PC-9 (cell line): ENCODE data around the gene FCHO2. TPM values are rescaled to one million over a fixed set of nuclear protein-coding genes. Genes with fewer than 3 reads are reported as not detected.
"Not testable (repeated sequence)": the region's sequence is repeated elsewhere in the genome, so short reads cannot be mapped to it uniquely, and the experiment has no call there.

Experiments used
- BruUV-seq: library from RNA; stranded (reverse); fragments of 400-500 nt; replicated peaks from 2 replicates; lab custom pipeline; 2021; lab: Mats Ljungman, UMichigan
- CTCF ChIA-PET: fragments of 300-600 bp; sonication (Branson Sonifier 250); formaldehyde crosslinking; loops from one replicate; lab custom pipeline; 2022; ENCODE audit warnings: antibody characterized with exemption; lab: Charles Lee
- POLR2A ChIA-PET: fragments of 300-600 bp; sonication (Branson Sonifier 250); formaldehyde crosslinking; loops from one replicate; lab custom pipeline; 2022; ENCODE audit warnings: antibody characterized with exemption; ENCODE audit not compliant: unreplicated experiment; lab: Charles Lee
- DNase-seq, 2 experiments: peaks; one replicate each; pipeline versions ENCODE4 v3.0.0 to v3.0.0-alpha.2; 2015 to 2022; ENCODE audit warnings: mixed read lengths in 1 of 2
- H2AFZ ChIP-seq: fragments of 200-600 bp; sonication (generic); 2 replicates; pipeline ENCODE4 v1.8.1; 2017; ENCODE audit warnings: antibody characterized with exemption
- H3F3A ChIP-seq: fragments of 200-600 bp; sonication (generic); 2 replicates; pipeline ENCODE4 v1.8.1; 2017; ENCODE audit warnings: antibody characterized with exemption, mild to moderate bottlenecking, low read depth; ENCODE audit not compliant: insufficient read depth
- H3K27ac ChIP-seq: fragments of 200-600 bp; sonication (generic); 2 replicates; pipeline ENCODE4 v1.6.1; 2016; ENCODE audit warnings: mixed run types
- H3K27me3 ChIP-seq: fragments of 200-600 bp; sonication (generic); 2 replicates; pipeline ENCODE4 v1.6.1; 2016; ENCODE audit warnings: low read depth, mixed run types; ENCODE audit not compliant: insufficient read depth
- H3K36me3 ChIP-seq: fragments of 200-600 bp; sonication (generic); 2 replicates; pipeline ENCODE4 v1.6.1; 2016; ENCODE audit warnings: low read depth, mixed run types
- H3K4me1 ChIP-seq: fragments of 200-600 bp; sonication (generic); replicated peaks from 2 replicates; pipeline ENCODE4 v1.6.1; 2016; ENCODE audit warnings: mixed run types; ENCODE audit not compliant: insufficient read depth
- H3K4me2 ChIP-seq: fragments of 200-600 bp; sonication (generic); 2 replicates; pipeline ENCODE4 v1.6.1; 2017; ENCODE audit warnings: mixed run types
- H3K4me3 ChIP-seq: fragments of 200-600 bp; sonication (generic); 2 replicates; pipeline ENCODE4 v1.6.1; 2016; ENCODE audit warnings: mixed run types
- H3K79me2 ChIP-seq: fragments of 200-600 bp; sonication (generic); 2 replicates; pipeline ENCODE4 v1.6.1; 2017; ENCODE audit warnings: low read depth, mixed run types
- H3K9me2 ChIP-seq: fragments of 200-600 bp; sonication (generic); 2 replicates; pipeline ENCODE4 v1.8.1; 2017; ENCODE audit warnings: mild to moderate bottlenecking; ENCODE audit not compliant: insufficient read depth
- H3K9me3 ChIP-seq: fragments of 200-600 bp; sonication (generic); 2 replicates; pipeline ENCODE4 v1.8.1; 2016; ENCODE audit warnings: low read depth; ENCODE audit not compliant: insufficient read depth
- H4K20me1 ChIP-seq: fragments of 200-600 bp; sonication (generic); 2 replicates; pipeline ENCODE4 v1.8.1; 2017; ENCODE audit not compliant: insufficient read depth
- EZH2 ChIP-seq: fragments of 200-600 bp; sonication (generic); IDR thresholded peaks from 2 replicates; pipeline ENCODE4 v1.8.0; 2017; ENCODE audit warnings: antibody characterized with exemption, low read depth
- intact Hi-C: fragments of 100-400 bp; cut with micrococcal nuclease; formaldehyde crosslinking; loops from one replicate; pipeline ENCODE4 v1.10.0; 2022; ENCODE audit not compliant: unreplicated experiment
- total RNA-seq: library from RNA; stranded (reverse); gene quantifications from 2 replicates; pipeline ENCODE4 v1.2.3, GENCODE V29; 2021
- TF ChIP-seq, protein P1 (sequence below): fragments of 200-600 bp; sonication (generic); conservative IDR thresholded peaks from 2 replicates; pipeline ENCODE4 v1.6.1; 2017; ENCODE audit warnings: mixed run types, antibody characterized with exemption, mild to moderate bottlenecking, moderate library complexity

FCHO2 gene
- total RNA-seq, 1 experiment from 2014 or later, result 26.1 TPM

DNA sequence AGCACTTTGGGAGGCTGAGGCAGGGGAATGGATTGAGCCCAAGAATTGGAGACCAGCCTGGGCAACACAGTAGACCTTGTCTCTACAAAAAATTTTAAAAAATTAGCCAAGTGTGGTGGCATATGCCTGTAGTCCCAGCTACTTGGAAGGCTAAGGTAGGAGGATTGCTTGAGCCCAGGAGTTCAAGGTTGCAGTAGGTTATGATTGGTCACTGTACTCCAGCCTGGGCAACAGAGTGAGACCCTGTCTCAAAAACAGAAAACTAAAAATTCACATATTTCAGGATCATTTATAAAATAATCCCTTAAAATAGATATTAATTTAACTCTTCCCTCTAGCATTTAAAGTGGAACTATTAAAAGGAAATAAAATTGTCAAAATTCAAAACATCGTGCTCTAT lies 3.4 kb downstream of the FCHO2 start:
- peaks cover 74% of the 10 kb centered on the region for H3K79me2 ChIP-seq
- no peaks in the 10 kb centered on the region for H4K20me1 ChIP-seq
- no peaks in the 10 kb centered on the region for H3K9me2 ChIP-seq
- no peak for DNase-seq
- H3F3A ChIP-seq, result peaks cover 25% of the 10 kb centered on the region
- no peak for TF ChIP-seq EZH2
- TF ChIP-seq, protein P1, sequence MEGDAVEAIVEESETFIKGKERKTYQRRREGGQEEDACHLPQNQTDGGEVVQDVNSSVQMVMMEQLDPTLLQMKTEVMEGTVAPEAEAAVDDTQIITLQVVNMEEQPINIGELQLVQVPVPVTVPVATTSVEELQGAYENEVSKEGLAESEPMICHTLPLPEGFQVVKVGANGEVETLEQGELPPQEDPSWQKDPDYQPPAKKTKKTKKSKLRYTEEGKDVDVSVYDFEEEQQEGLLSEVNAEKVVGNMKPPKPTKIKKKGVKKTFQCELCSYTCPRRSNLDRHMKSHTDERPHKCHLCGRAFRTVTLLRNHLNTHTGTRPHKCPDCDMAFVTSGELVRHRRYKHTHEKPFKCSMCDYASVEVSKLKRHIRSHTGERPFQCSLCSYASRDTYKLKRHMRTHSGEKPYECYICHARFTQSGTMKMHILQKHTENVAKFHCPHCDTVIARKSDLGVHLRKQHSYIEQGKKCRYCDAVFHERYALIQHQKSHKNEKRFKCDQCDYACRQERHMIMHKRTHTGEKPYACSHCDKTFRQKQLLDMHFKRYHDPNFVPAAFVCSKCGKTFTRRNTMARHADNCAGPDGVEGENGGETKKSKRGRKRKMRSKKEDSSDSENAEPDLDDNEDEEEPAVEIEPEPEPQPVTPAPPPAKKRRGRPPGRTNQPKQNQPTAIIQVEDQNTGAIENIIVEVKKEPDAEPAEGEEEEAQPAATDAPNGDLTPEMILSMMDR, result no peak
- CTCF ChIA-PET, result interaction anchor here (1.0 kb wide), 1 partner anchor 257 kb away, joined by 3 read pairs; no protein-coding TSS in a partner anchor
- POLR2A ChIA-PET, result no interaction called here
- intact Hi-C loops, result loop anchor here (10.0 kb wide), 2 partner anchors 496 to 586 kb away; no protein-coding TSS in a partner anchor
- no peaks in the 10 kb centered on the region for H3K27me3 ChIP-seq
- H3K4me3 ChIP-seq, result no peak overlapping the region
- no peaks in the 10 kb centered on the region for H3K9me3 ChIP-seq
- BruUV-seq, result no TSS peak
- H3K27ac ChIP-seq, result no peak overlapping the region
- H3K4me2 ChIP-seq, result no peak overlapping the region
- 0 out of 2 replicates have a peak, but pooled peaks cover 3% of the 10 kb centered on the region for H3K36me3 ChIP-seq
- peaks cover 26% of the 10 kb centered on the region for H3K4me1 ChIP-seq
- H2AFZ ChIP-seq, result no peak overlapping the region

DNA sequence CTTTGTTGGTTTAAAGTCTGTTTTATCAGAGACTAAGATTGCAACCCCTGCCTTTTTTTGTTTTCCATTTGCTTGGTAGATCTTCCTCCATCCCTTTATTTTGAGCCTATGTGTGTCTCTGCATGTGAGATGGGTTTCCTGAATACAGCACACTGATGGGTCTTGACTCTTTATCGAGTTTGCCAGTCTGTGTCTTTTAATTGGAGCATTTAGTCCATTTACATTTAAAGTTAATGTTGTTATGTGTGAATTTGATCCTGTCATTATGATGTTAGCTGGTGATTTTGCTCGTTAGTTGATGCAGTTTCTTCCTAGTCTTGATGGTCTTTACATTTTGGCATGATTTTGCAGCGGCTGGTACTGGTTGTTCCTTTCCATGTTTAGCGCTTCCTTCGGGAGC lies 18.6 kb downstream of the FCHO2 start:
- H3F3A ChIP-seq, DNase-seq, H3K27me3 ChIP-seq, H3K4me3 ChIP-seq, H3K27ac ChIP-seq, H2AFZ ChIP-seq, H3K36me3 ChIP-seq, H3K4me2 ChIP-seq, H3K9me3 ChIP-seq, POLR2A ChIA-PET, BruUV-seq, CTCF ChIA-PET, H3K4me1 ChIP-seq, intact Hi-C loops, H4K20me1 ChIP-seq, H3K9me2 ChIP-seq: not testable (repeated sequence)
- H3K79me2 ChIP-seq, result peaks cover 19% of the 10 kb centered on the region

DNA sequence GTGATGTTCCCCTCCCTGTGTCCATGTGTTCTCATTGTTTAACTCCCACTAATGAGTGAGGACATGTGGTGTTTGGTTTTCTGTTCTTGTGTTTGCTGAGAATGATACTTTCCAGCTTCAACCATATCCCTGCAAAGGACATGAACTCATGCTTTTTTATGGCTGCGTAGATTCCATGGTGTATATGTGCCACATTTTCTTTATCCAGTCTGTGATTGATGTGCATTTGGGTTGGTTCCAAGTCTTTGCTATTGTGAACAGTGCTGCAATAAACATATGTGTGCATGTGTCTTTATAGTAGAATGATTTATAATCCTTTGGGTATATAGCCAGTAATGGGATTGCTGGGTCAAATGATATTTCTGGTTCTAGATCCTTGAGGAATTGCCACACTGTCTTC lies 21.0 kb downstream of the FCHO2 start:
- BruUV-seq, CTCF ChIA-PET, H3K27ac ChIP-seq, H3K27me3 ChIP-seq, DNase-seq, intact Hi-C loops, H3K4me3 ChIP-seq, H3K9me3 ChIP-seq, H3K4me2 ChIP-seq, H3K4me1 ChIP-seq, H4K20me1 ChIP-seq, H3K36me3 ChIP-seq, H3F3A ChIP-seq, H2AFZ ChIP-seq, POLR2A ChIA-PET, H3K9me2 ChIP-seq: not testable (repeated sequence)
- H3K79me2 ChIP-seq, result peaks cover 26% of the 10 kb centered on the region

DNA sequence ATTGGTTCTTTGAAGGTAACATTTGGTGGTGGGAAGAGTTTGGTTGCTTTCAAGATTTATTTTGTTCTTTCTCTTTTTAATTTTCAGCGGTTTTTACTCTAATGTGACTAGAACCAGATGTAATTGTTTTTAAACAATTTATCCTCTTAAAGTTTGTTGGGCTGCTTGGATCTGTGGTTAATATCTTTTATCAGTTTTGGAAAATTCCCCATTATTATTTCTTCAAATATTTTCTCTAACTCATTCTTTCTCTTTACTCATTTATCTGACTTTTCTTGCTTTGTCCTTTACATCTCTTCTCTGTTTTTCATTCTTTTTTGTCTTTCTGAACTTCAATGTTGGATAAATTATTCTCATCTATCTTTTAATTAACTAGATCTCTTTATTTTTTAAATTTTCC lies 29.9 kb downstream of the FCHO2 start:
- BruUV-seq, result no TSS peak
- Histone ChIP-seq H2AFZ (no peak overlapping the region), H3K36me3 (no peaks in the 10 kb centered on the region), H4K20me1 (no peaks in the 10 kb centered on the region), H3K27me3 (no peaks in the 10 kb centered on the region), H3K27ac (no peak overlapping the region), H3K9me3 (no peaks in the 10 kb centered on the region), H3K79me2 (peaks cover 3% of the 10 kb centered on the region; the same call in 1 of the 2 replicates), H3K4me3 (no peak overlapping the region), H3K9me2 (no peaks in the 10 kb centered on the region), H3K4me2 (no peak overlapping the region), H3K4me1 (no peaks in the 10 kb centered on the region), H3F3A (no peaks in the 10 kb centered on the region)
- ChIA-PET CTCF (no interaction called here), POLR2A (no interaction called here)
- intact Hi-C loops, result no loop called here
- TF ChIP-seq, protein P1, result no peak
- no peak for TF ChIP-seq EZH2
- DNase-seq, result no peak
